ENCODE data around the gene USP6. TPM values are rescaled to one million over a fixed set of nuclear protein-coding genes. Genes with fewer than 3 reads are reported as not detected.
A peak's percentile ranks its signal among the peaks of the same experiment; 100 is the strongest.
"Not testable (repeated sequence)": the region's sequence is repeated elsewhere in the genome, so short reads cannot be mapped to it uniquely, and the experiment has no call there.

The USP6 gene
- polyA plus RNA-seq, 2 of the 4 experiments (the other 2 are of a cell fraction): 0.01 to 0.04 TPM

GRCh38 chr17:5122586-5123342 is 6.9 kb downstream of the USP6 start:
- ATAC-seq (peak; percentile 40 to 49; a peak in 3 of 6 replicates), DNase-seq (ENCODE audit: low read depth in 1 of 2, low spot score in 1 of 2) (no peak), FAIRE-seq (no peak)
- Histone ChIP-seq H3K4me3 (peak overlapping the region; percentile 24), H3K4me2 (peak overlapping the region; percentile 71), H3K27ac (peak overlapping the region in 1 of 2 experiments; percentile 20; a peak in 1 of 6 replicates), H3K9me3 (no peaks in the 10 kb centered on the region), H3K4me1 (0 out of 3 replicates have a peak, but pooled peaks cover 7% of the 10 kb centered on the region)
- 35% methylated on average over 44 of the region's 75 CpGs for WGBS (ENCODE audit: missing lambda C conversion rate)
- TF ChIP-seq NR3C1 (IDR thresholded peaks at IDR 0.05): no peak
- TF ChIP-seq PBX3 (IDR thresholded peaks at IDR 0.05): no peak
- no peak for TF ChIP-seq MAZ (IDR thresholded peaks at IDR 0.05; ENCODE audit: borderline replicate concordance, low read depth, low read length)
- TF ChIP-seq FOSB (CRISPR knock-in tag; IDR thresholded peaks at IDR 0.05): no peak
- TF ChIP-seq E2F6 (IDR thresholded peaks at IDR 0.05; ENCODE audit: borderline replicate concordance, low read depth): no peak
- no peak for TF ChIP-seq RNF2 (IDR thresholded peaks at IDR 0.05; ENCODE audit: borderline replicate concordance, low read depth)
- TF ChIP-seq GATA3 (IDR thresholded peaks at IDR 0.05; ENCODE audit: borderline replicate concordance): no peak
- TF ChIP-seq RFX5 (IDR thresholded peaks at IDR 0.05): no peak
- TF ChIP-seq NPAS2 (CRISPR knock-in tag; IDR thresholded peaks at IDR 0.05; ENCODE audit: borderline replicate concordance): no peak
- no peak for TF ChIP-seq TP53 (CRISPR knock-in tag; IDR thresholded peaks at IDR 0.05)
- TF ChIP-seq HEYL (CRISPR knock-in tag; IDR thresholded peaks at IDR 0.05): no peak
- no peak for TF ChIP-seq MAFK (IDR thresholded peaks at IDR 0.05; ENCODE audit: partially characterized antibody)
- TF ChIP-seq ZC3H11A (IDR thresholded peaks at IDR 0.05): no peak
- TF ChIP-seq ESRRA (IDR thresholded peaks at IDR 0.05; ENCODE audit: borderline replicate concordance, low read length): no peak
- CTCF ChIA-PET: no interaction called here
- POLR2A ChIA-PET: no interaction called here

GRCh38 chr17:5123343-5124124 is 7.7 kb downstream of the USP6 start:
- TF ChIP-seq MYC (IDR thresholded peaks at IDR 0.05; ENCODE audit: borderline replicate concordance, low read length) (no peak), HES2 (IDR thresholded peaks at IDR 0.05) (no peak), CBX8 (IDR thresholded peaks at IDR 0.05) (no peak)
- no peak overlapping the region for H3K4me3 ChIP-seq
- DNase-seq (ENCODE audit: low read depth in 1 of 2, low spot score in 1 of 2) (no peak), ATAC-seq (no peak; a peak in 1 of 6 replicates), FAIRE-seq (no peak)
- no peaks in the 10 kb centered on the region for H3K9me3 ChIP-seq
- 0 out of 3 replicates have a peak, but pooled peaks cover 7% of the 10 kb centered on the region for H3K4me1 ChIP-seq
- POLR2A ChIA-PET: no interaction called here
- H3K27ac ChIP-seq: no peak overlapping the region
- CTCF ChIA-PET: no interaction called here
- H3K4me2 ChIP-seq: peak overlapping the region; percentile 71
- 87% methylated on average over 40 of the region's 53 CpGs for WGBS (ENCODE audit: missing lambda C conversion rate)

GRCh38 chr17:5124125-5124760 is 8.4 kb downstream of the USP6 start:
- FAIRE-seq; POLR2A ChIA-PET; DNase-seq (ENCODE audit: low read depth in 1 of 2, low spot score in 1 of 2); H3K9me3 ChIP-seq; H3K4me1 ChIP-seq; CTCF ChIA-PET; H3K4me2 ChIP-seq; H3K27ac ChIP-seq; H3K4me3 ChIP-seq: not testable (repeated sequence)
- peak in 1 of 2 experiments; percentile 48; a peak in 3 of 6 replicates for ATAC-seq
- 52% methylated on average over 5 of the region's 5 CpGs for WGBS (ENCODE audit: missing lambda C conversion rate)

GRCh38 chr17:5124896-5125295 is 9.1 kb downstream of the USP6 start:
- CTCF ChIA-PET; POLR2A ChIA-PET; H3K4me3 ChIP-seq; DNase-seq (ENCODE audit: low read depth in 1 of 2, low spot score in 1 of 2); H3K27ac ChIP-seq; H3K4me1 ChIP-seq; ATAC-seq; H3K4me2 ChIP-seq; H3K9me3 ChIP-seq; FAIRE-seq: not testable (repeated sequence)
- WGBS (ENCODE audit: missing lambda C conversion rate): 54% methylated on average over 7 of the region's 7 CpGs
